HuH-7 (cell line): ENCODE measurements around the gene PSEN2.

Experiments used
- DNase-seq: peaks from one replicate; pipeline ENCODE4 v3.0.0; 2011; ENCODE audit warnings: low spot score

PSEN2 gene

DNA sequence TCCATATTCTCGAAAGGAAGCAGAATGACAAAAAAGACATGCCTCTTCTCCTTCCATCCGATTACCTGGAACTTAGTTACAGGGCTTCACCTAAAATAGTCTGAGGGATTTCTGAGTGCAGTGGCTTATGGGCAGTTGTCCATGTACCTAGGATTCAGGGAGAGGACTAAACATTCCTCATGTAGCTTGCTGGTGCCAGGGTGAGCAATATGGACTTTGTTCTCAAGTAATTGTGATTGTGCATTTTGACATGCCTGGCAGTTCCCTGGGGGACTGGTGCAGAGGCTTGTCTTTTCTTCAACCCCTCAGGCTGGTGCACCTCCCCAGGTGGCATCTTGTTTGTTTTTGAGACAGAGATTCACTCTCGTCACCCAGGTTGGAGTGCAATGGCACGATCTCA, 6.1 kb upstream of the PSEN2 start:
- no peak for DNase-seq

DNA sequence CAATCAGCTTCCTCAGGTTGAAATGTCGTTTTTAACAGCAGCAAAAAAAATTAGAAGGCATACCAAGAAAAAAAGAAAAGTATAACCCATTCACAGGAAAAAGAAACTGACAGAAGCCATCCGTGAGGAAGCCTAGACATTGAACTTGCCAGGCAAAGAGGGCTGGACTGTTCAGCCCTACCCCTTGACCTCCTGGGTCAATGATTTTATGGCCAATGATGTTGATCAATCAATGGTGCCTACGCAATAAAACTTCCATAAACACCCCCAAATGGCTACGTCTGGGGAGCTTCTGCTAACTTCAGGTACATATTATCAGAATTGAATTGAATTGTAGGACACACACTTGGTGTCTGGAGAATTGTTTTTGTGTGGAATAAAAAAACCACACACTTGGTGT, 4.8 kb upstream of the PSEN2 start:
- no peak for DNase-seq

DNA sequence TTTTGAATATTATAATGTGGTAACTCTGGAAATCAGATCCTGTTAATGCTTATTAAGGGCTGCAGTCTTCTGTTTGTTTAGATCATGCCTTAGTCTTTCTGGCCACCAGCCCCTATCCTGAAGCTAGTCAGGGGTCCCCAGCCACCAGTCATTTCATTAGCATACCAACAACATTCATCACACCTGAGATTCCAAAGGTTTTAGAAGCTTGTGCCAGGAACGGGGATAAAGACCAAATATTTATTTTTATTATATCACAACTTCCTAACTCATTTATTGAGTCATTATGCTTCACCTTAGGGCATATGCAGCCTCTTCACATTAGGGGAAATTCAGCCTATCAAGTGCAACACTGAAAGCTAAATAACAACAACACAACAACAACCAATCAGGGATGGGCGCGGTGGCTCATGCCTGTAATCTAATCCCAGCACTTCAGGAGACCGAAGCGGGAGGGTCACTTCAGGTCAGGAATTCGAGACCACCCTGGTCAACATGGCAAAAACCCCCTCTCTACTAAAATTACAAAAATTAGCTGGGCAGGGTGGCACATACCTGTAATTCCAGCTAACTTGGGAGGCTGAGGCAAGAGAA, 2.9 kb upstream of the PSEN2 start:
- DNase-seq = no peak

DNA sequence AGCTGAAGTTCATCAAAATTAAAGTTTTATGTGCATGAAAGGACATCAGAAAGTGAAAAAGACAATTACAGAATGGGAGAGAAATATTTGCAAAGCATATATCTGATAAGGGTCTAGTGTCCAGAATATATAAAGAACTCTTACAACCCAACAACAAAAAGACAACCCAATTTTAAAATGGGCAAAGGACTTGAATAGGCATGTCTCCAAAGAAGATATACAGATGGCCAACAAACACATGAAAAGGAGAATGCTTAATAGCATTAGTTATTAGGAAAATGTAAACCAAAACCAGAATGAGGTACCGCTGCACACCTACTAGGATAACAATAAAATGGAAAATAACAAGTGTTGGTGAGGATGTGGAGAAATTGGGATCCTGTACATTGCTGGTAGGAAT, 1.7 kb upstream of the PSEN2 start:
- DNase-seq = no peak

DNA sequence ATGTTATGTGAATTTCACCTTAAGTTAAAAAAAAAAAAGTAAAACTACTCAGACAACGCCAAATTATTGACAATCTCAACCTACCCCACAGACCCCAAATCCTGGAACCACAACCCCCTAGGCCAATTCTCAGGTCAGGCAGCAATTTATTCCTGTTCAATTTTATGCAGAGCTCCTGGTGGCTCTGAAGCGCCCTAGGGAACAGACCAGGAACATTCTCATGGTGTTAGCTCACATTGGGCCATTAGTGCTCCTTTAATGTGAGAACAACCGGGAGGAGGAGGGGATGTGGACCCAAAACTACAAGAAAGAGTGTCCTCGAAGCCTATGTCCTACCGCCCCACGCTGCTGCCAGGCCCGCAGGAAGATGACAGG, 403 bp upstream of the PSEN2 start:
- DNase-seq = no peak

DNA sequence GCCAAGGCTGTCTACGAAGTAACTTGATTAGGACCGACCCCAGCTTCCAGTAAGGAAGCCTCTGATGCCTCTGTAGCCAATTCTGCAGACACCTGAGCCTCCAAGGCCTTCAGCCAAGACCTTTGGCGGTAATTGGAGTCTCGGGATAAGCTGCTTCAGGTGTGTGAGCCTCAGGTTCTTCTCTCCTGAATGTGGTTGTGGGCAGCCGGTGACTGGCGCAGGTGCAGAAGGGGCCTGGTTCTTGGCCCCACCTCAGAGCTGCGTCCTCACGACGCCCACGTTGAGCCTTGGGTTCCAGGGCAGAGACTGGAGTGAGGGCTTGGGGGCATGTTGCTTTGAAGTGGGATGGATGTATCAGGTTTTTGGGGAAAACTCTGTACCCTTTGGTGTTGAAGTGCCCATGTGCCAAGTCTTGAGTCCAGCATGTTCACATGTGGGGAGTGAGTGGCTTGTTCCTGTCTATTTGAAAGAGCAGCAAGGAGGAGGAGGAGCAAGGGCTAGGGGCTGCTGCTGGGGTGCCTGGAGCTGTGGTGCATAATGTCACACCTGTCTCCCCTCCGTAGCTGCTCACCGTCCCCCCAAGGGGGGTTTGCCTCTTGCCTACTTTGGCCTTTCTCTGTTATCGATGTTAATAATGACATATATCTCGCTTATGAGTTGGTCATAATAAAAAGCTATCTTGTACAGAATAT, 1.4 kb downstream of the PSEN2 start:
- no peak for DNase-seq

DNA sequence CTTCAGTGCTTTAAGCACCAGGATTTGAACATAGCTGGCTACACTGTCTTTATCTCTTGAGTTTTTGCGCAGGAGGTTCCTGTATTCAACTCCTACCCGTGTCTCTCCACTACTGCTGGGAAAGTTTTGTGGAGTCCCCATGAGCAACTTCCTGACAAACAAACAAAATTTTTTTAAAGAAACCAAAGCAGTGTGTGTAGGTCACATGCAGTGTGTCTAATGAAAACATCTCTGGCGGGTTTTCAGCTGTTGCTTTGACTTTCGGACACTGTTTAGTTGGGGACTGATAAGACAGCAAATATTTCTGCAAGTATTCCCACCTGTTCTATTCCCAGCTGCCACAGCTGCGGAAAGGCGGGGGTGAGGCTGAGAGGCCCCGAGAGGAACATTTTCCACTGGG, 2.0 kb downstream of the PSEN2 start:
- DNase-seq = no peak

DNA sequence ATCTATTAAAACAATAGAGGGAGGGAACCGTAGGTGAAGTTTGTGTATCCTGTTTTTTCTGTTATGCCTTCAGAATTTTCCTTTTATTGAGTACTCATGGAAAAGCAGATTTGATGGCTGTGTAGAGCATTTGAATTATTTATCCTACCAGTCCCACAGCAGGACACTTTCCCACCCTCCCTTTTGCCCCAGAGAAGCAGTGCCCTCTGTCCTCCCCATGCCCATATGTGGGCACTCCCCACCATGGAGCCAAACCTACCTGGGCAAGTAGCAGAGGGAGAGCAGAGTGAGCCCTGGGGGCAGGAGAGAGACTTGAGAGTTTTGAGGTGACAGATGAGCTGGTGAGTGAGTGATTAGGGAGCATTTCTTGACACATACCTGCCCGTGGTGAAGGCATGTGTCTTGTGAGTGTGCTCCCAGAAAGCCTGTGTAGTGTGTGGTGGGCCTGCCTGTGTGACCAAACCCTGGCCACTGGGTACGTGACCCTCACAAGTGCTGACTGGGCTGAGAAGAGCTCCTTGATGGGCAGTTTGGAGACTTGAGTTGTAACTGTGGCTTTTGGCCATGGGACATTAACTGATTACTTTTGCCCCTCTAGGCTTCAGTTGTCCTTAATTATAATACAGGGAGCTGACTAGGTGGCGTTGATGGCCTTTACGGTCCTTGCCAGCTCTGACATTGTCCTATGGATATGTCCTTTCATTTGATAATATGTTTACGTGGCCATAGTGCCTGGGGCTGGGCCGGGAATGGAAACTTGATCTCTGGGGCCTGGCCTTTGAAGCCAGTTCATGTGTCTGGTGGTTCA, 3.6 kb downstream of the PSEN2 start:
- no peak for DNase-seq

DNA sequence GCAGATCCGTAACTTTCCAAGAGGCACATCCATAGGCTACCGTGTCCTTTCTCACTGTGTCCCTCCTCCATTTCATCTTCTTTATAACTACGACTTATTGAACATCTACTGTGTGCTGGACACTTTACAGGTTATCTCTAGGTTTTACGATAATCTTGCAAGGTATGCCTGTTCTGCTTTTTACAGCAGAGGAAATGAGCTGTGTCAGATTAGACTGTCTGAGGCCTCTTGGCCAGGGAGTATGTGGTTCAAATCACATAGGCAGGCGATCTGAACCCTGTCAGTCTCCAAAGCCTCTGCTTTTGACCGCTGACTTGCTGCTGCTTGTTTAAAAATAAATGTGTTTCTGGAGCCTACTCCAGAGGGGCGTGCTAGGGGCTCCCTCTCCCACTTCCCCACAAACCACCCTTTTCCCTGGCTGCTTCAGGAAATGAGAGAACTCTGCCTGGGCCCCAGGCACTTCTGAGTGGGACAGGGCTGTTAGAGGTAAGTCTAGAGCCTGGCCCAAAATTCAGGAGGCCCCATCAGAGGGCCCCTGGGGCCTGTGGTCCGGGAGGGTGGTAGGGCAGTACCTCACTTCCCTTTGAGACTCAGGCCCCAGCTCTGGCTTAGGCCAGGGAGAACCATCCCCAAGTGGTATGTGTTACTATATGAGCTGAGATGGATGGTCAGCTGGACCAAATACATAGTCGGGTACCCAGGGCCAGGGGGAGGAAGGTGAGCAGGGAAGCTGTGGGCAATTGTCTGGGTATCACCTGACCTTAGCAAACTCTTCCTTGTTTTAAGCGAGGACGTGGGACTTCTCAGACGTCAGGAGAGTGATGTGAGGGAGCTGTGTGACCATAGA, 4.4 kb downstream of the PSEN2 start:
- no peak for DNase-seq

DNA sequence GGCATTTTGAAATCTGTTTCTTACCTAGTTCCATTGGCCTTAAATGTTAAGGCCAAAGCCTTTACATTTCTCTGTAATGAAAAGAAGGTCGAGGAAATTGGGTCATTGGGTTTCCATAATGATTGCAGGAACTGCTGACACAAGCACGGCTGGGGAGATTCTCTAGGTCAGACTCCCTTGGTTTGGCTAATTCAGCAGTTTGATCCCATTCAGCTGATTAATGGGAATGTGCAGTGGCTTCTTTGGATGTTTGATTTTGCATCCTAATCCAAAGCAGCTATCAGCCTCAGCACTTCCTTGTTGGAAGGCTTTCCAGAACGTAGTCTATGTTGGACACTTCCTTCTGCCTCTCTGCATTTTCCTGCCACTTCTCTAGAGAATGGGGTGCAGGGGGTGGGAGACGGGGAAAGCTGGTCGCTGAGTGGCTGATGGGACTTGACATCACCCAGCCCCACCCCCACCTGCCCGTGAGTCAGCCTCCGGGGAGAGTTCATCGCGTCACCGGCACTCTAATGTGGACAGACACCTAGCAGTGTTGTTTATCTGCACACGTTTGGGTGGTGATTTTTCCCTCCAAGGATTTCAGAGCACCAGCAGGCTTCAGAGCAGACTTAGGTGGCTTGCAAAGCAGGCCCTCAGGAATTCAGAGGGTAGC, 5.4 kb downstream of the PSEN2 start:
- no peak for DNase-seq

DNA sequence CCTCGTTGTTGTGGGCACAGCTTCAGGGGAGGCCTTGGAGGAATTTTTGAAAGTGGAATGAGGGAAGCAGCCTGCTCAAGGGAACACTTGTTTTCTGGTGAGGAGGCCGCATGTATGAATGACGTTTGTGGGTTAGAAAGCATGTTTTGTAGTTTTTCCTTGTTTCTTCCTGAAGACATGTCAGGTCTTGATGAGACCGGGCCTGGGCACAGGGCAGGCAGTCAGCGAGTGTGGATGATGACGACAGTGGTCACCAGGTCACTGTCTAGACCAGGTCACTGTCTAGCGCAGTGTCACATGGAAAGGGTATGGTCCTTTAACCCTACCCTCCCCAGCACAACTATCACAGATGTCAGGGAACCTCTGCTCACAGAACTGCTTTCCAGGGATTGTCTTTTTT, 7.3 kb downstream of the PSEN2 start:
- no peak for DNase-seq

DNA sequence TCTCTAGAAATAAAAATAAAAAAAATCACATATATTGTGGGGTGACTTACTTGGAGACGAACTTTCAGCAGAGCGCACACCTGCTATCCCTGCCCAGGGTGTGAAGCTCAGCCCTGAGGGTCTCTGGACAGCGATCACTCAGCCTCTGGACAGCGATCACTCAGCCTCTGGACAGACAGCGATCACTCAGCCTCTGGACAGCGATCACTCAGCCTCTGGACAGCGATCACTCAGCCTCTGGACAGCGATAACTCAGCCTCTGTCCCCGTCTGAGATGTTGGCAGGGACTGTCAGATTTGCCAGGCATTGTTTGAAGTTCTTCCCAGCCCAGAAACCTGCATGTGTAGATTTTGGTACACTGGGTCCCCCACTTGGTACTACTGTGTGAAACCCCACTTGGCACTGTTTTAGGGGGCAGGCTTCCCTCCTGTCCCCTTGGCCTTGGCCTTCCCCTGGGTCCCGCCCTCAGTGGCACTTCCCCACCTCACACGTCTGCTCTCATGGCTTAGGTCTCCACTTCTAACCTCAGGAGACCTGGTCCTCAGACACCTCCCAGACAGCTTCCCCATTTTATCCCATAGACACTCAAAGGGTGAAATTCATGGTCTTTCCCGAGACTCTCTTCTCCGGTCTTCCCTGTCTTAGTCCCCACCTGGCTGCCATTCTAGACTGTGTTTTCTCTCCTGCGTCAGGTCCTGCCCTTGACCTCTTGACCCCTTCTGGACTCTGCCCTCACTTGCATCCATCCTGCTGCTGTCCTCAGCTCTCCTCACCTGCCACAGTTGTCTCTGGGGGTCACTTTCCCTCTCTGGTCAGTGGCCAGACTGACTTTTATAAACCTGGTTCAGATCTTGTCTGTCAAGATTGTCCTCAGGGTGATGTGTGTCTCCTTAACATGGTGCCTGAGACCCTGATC, 10.2 kb downstream of the PSEN2 start:
- no peak for DNase-seq

DNA sequence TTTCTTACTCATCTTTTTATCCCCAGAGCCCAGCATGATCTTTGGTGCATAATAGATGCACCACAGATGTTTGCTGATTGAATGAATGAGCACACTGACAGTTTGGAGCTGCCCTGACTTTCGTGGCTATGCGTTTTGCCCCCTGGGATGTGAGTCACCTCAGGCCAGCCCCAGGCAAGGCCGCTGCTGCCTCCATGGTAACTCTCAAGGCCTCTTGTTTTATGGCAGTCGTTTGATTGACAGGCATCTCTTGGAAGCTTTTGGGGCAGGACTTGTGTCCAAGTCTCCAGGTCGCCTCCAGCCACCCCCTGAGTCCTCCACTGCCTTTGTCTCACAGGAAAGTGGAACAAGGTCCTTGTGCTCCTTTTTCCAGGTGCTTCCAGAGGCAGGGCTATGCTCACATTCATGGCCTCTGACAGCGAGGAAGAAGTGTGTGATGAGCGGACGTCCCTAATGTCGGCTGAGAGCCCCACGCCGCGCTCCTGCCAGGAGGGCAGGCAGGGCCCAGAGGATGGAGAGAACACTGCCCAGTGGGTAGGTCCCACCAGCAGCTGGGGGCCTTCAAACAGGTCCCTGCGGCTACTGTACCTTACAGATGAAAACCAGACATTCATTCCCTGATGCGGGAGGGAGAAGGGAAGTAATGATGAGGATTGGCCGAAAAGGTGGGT, 11.2 kb downstream of the PSEN2 start:
- no peak for DNase-seq

DNA sequence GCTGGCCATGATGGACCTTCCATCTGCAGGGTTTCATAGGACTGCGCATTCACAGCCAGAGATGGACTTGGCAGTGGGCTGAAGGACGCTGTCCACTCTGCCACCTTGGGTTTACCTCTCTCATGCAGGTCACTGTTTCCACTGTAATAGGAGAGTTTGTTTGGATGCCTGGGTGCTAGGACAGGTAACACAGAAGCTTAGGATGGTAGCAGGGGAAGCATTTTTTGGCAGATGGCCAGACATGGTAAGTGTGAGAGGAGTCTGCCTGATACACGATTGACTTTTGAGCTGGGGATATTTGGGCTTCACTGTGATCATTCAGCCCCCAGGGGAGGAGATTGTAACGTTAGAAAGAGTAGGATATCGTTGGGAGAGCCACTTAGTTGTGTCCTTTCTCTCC, 11.8 kb downstream of the PSEN2 start:
- DNase-seq = no peak

DNA sequence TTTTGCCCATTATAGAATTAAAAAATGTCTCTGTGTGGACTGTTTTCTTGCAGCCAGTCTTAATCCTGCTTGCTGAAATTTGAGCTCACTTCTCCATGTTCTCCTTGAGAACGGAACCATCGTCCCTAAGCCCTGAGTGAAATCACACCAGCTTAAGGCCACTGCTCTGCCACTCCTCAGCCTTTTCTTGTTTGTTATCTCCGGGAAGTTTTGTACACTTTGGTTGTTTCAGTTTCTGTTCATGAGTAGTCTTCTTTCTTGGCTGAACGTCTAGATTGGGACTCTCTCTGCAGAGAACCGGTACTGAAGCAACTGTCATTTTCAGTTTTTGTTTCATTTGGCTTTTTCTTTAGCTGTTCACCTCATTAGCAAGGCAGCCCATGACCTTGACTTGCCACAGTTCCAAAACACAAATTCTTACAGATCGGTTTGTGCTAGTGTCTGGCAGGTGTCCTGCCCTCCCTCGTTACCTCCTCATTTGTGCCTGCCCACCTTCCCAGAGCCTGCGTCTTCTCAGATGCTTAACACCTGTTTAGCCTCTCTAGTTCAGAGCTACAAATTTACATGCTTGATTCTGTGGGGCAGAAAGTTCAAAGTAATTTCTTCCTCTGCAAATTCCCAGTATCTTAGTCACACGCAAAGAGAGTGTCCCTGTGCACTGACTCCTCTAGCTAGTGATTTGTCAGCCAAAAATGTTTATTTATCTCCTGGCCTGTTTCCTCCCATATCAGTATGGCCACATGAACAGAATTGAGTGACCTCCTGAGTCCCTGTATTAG, 12.4 kb downstream of the PSEN2 start:
- DNase-seq = no peak

DNA sequence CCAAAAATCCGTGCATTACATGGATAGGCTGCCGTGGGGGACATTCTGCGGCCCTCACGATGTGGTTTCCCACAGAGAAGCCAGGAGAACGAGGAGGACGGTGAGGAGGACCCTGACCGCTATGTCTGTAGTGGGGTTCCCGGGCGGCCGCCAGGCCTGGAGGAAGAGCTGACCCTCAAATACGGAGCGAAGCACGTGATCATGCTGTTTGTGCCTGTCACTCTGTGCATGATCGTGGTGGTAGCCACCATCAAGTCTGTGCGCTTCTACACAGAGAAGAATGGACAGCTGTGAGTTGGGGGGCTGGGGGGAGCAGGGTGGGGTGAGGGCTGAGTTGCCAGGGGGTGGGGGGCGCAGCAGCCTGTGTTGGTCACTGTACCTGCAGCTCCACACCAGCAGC, 13.2 kb downstream of the PSEN2 start:
- DNase-seq = no peak

DNA sequence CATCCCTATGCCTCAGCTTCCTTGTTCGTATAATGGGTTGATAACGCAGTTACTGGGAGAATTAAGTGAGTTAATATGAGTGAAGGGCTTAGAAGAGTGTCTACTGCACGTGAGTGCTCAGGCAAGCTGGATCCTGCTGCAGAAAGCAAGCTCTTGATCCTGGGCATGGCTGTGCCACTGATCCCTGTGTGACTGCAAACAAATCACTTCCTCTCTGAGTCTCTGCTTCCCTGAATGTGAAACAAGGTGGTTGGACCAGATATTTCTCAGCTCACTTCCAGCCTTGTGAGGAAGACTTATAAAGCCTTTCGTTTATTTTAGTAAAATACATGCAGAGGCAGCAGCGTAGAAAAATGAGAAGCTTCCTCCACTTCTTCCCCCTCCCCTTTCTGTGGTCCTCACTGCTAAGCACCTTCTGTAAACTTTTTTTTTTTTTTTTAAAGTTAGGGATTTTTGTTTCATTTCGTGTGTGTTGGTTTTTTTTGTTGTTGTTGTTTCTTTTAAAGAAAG, 13.8 kb downstream of the PSEN2 start:
- DNase-seq = no peak

DNA sequence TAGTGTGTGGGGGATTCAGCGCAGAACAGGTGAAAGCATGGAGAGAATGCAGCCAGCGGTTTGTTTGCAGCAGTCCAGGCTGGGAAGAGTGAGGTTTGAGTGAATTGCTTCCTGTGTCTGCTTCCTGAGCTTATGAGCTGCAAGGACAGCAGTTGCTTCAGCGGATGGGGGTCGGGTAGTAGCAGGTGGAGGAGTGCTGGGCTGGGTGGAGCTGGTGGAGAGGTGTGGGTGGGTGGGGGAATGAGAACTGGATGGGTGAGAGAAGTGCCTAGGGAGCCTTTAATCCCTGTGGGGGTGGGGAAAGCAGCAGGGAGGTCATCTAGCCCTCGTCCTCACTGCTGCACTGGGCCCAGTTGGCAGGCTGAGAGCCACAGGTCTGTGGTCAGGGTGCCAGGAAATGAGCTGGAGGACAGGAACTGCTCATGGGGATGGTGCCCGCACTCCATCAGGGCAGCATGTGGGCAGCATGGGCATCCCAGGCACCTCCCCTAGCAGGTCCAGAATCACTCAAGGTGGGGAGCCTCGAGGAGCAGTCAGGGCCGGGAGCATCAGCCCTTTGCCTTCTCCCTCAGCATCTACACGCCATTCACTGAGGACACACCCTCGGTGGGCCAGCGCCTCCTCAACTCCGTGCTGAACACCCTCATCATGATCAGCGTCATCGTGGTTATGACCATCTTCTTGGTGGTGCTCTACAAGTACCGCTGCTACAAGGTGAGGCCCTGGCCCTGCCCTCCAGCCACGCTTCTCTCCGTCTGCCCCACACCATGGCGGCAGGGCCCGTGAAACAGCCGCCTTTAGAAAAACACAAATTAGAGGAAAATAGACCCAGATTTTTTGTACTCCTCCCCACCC, 14.8 kb downstream of the PSEN2 start:
- no peak for DNase-seq
